NCI-H1417 treated with DMSO at 0.1 percent for 48 hours (cell line): ENCODE results near the gene RPSA.
A peak's percentile ranks its signal among the peaks of the same experiment; 100 is the strongest.
"Not testable (repeated sequence)": the region's sequence is repeated elsewhere in the genome, so short reads cannot be mapped to it uniquely, and the experiment has no call there.

ENCODE experiments used
- DNase-seq: peaks from one replicate; lab custom pipeline; 2025; lab: John Stamatoyannopoulos, UW

RPSA gene

GRCh38 chr3:39419742-39420315 is 13.3 kb downstream of the RPSA start:
- DNase-seq, result no peak

- no peak for DNase-seq
Observed at GRCh38 chr3:39420543-39420942, 14.0 kb downstream of the RPSA start.

- DNase-seq, result no peak
Observed at GRCh38 chr3:39423436-39423970, 17.0 kb downstream of the RPSA start.

- no peak for DNase-seq
Observed at GRCh38 chr3:39426312-39426711, 19.8 kb downstream of the RPSA start.

GRCh38 chr3:39427506-39427905 is 21.0 kb downstream of the RPSA start:
- DNase-seq, result no peak

GRCh38 chr3:39428745-39429201 is 22.3 kb downstream of the RPSA start:
- no peak for DNase-seq

GRCh38 chr3:39429466-39429865 is 22.9 kb downstream of the RPSA start:
- DNase-seq, result no peak

GRCh38 chr3:39432342-39432741 is 25.8 kb downstream of the RPSA start:
- no peak for DNase-seq

GRCh38 chr3:39433642-39434041 is 27.1 kb downstream of the RPSA start:
- DNase-seq, result no peak

GRCh38 chr3:39434574-39434973 is 28.1 kb downstream of the RPSA start:
- DNase-seq, result no peak

- no peak for DNase-seq
Observed at GRCh38 chr3:39435006-39435748, 28.7 kb downstream of the RPSA start.

- no peak for DNase-seq
Observed at GRCh38 chr3:39438880-39439279, 32.4 kb downstream of the RPSA start.

GRCh38 chr3:39440316-39440715 is 33.8 kb downstream of the RPSA start:
- DNase-seq, result no peak

- DNase-seq, result no peak
Observed at GRCh38 chr3:39443530-39443929, 37.0 kb downstream of the RPSA start.

- DNase-seq, result no peak
Observed at GRCh38 chr3:39445927-39446326, 39.4 kb downstream of the RPSA start.

- DNase-seq, result no peak
Observed at GRCh38 chr3:39446444-39446843, 39.9 kb downstream of the RPSA start.

GRCh38 chr3:39447637-39448483 is 41.3 kb downstream of the RPSA start:
- peak; percentile 17 for DNase-seq

- DNase-seq, result no peak
Observed at GRCh38 chr3:39448506-39449233, 42.1 kb downstream of the RPSA start.

GRCh38 chr3:39449796-39450195 is 43.3 kb downstream of the RPSA start:
- DNase-seq, result no peak

- DNase-seq, result no peak
Observed at GRCh38 chr3:39453134-39453533, 46.6 kb downstream of the RPSA start.

- not testable (repeated sequence) for DNase-seq
Observed at GRCh38 chr3:39453872-39454271, 47.4 kb downstream of the RPSA start.
